ENCODE measurements around the gene FREM1.

The FREM1 gene

DNA sequence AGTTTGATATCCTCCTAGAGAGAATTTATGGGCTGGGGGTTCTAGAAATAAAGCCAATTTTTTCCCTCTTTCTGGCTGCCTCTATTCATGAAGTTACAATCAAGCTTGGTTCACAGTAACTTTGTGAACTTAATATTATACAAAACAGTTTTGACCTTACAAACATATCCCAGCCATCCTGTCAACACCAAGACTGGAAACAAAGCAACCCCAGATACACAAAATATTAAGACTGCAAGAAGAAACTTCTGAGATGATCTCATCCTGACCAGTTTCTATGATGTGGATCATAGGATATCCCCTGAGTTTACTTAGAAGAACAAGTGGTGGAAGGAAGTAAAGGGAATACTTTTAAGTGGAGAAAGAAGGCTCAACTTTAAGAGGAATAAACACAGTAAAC is 159.4 kb downstream of the FREM1 start:
- no peak for TF ChIP-seq REST (IDR thresholded peaks at IDR 0.05; ENCODE audit: low read depth)
- TF ChIP-seq NFIC (IDR thresholded peaks at IDR 0.05): no peak
- TF ChIP-seq EP300 (IDR thresholded peaks at IDR 0.05; ENCODE audit: borderline replicate concordance): no peak
- TF ChIP-seq TAF1 (IDR thresholded peaks at IDR 0.05; ENCODE audit: low read depth): no peak
- no peak for TF ChIP-seq EGR1 (IDR thresholded peaks at IDR 0.05)
- TF ChIP-seq CEBPB (IDR thresholded peaks at IDR 0.05): no peak
- no peak for TF ChIP-seq CREB1 (IDR thresholded peaks at IDR 0.05; ENCODE audit: low read depth)
- TF ChIP-seq TCF12 (IDR thresholded peaks at IDR 0.05; ENCODE audit: low read depth): no peak
- TF ChIP-seq YY1 (IDR thresholded peaks at IDR 0.05; ENCODE audit: low read depth): no peak
- TF ChIP-seq USF1 (IDR thresholded peaks at IDR 0.05): no peak
- no peak for TF ChIP-seq ZBTB7A (IDR thresholded peaks at IDR 0.05; ENCODE audit: low read depth)
- TF ChIP-seq RAD21 (IDR thresholded peaks at IDR 0.05; ENCODE audit: low read depth): no peak
- TF ChIP-seq, protein P1, sequence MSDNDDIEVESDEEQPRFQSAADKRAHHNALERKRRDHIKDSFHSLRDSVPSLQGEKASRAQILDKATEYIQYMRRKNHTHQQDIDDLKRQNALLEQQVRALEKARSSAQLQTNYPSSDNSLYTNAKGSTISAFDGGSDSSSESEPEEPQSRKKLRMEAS (IDR thresholded peaks at IDR 0.05): no peak
- no peak for TF ChIP-seq TEAD4 (IDR thresholded peaks at IDR 0.05)

GRCh38 chr9:14749741-14750211 is 160.5 kb downstream of the FREM1 start:
- TF ChIP-seq, protein P1 (IDR thresholded peaks at IDR 0.05): no peak
- no peak for TF ChIP-seq RAD21 (IDR thresholded peaks at IDR 0.05; ENCODE audit: low read depth)
- no peak for TF ChIP-seq CREB1 (IDR thresholded peaks at IDR 0.05; ENCODE audit: low read depth)
- TF ChIP-seq FOXM1 (IDR thresholded peaks at IDR 0.05; ENCODE audit: borderline replicate concordance, low read depth): no peak
- TF ChIP-seq NFIC (IDR thresholded peaks at IDR 0.05): no peak
- TF ChIP-seq EP300 (IDR thresholded peaks at IDR 0.05; ENCODE audit: borderline replicate concordance): no peak
- TF ChIP-seq ZBTB7A (IDR thresholded peaks at IDR 0.05; ENCODE audit: low read depth): no peak
- TF ChIP-seq TEAD4 (IDR thresholded peaks at IDR 0.05): no peak
- TF ChIP-seq TCF12 (IDR thresholded peaks at IDR 0.05; ENCODE audit: low read depth): no peak
- TF ChIP-seq TAF1 (IDR thresholded peaks at IDR 0.05; ENCODE audit: low read depth): no peak
- no peak for TF ChIP-seq EGR1 (IDR thresholded peaks at IDR 0.05)

DNA sequence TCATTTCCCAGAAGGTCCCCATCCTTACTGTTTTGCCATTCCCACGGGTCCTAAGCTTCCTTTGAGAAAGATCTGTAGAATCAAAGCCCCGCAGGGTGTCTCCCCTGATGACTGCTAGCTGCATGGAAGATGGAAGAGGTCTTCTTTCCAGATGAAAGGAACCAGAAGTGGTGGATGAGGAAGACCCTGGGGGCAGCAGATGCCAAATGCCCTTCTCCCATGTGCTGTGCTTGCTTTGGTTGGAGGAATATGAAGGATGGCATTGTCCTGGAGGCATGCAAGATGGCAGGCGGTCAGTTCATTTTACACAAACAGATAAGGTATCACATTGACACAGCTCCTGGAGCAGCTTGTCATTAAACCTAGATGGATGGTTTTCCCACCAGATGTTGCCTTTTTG is 161.9 kb downstream of the FREM1 start:
- TF ChIP-seq TCF12 (IDR thresholded peaks at IDR 0.05; ENCODE audit: low read depth): no peak
- no peak for TF ChIP-seq CEBPB (IDR thresholded peaks at IDR 0.05)
- TF ChIP-seq NFIC (IDR thresholded peaks at IDR 0.05): no peak
- TF ChIP-seq, protein P1 (IDR thresholded peaks at IDR 0.05): no peak
- no peak for TF ChIP-seq RAD21 (IDR thresholded peaks at IDR 0.05; ENCODE audit: low read depth)
- no peak for TF ChIP-seq EP300 (IDR thresholded peaks at IDR 0.05; ENCODE audit: borderline replicate concordance)

GRCh38 chr9:14747111-14747510 is 163.1 kb downstream of the FREM1 start:
- TF ChIP-seq FOXM1 (IDR thresholded peaks at IDR 0.05; ENCODE audit: borderline replicate concordance, low read depth) (no peak), TEAD4 (IDR thresholded peaks at IDR 0.05) (no peak), ZBTB7A (IDR thresholded peaks at IDR 0.05; ENCODE audit: low read depth) (no peak), REST (IDR thresholded peaks at IDR 0.05; ENCODE audit: low read depth) (no peak), RAD21 (IDR thresholded peaks at IDR 0.05; ENCODE audit: low read depth) (no peak), TAF1 (IDR thresholded peaks at IDR 0.05; ENCODE audit: low read depth) (no peak), YY1 (IDR thresholded peaks at IDR 0.05; ENCODE audit: low read depth) (no peak), CREB1 (IDR thresholded peaks at IDR 0.05; ENCODE audit: low read depth) (no peak), CEBPB (IDR thresholded peaks at IDR 0.05) (no peak), USF1 (IDR thresholded peaks at IDR 0.05) (no peak), EGR1 (IDR thresholded peaks at IDR 0.05) (no peak), NFIC (IDR thresholded peaks at IDR 0.05) (no peak), EP300 (IDR thresholded peaks at IDR 0.05; ENCODE audit: borderline replicate concordance) (no peak)
- TF ChIP-seq, protein P1 (IDR thresholded peaks at IDR 0.05): no peak

DNA sequence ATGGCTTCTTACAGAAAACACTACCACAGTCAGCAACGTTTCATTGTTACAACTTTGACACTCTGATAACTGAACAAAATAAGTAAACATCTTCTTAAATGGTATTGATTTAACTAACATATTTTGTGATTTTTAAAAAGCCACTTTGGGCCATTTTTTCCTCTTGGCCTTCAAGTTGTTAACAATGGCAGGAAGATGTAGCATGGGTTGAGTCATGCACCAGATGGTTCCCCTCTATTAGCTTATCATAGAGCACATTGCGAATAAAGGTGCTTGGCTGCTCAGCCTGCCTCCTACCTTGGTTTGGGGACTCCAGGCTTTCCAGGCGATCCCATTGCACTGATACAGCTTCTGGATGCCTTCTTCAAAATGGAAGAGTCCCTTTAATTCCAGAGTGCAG is 163.6 kb downstream of the FREM1 start:
- no peak for TF ChIP-seq EP300 (IDR thresholded peaks at IDR 0.05; ENCODE audit: borderline replicate concordance)
- no peak for TF ChIP-seq CREB1 (IDR thresholded peaks at IDR 0.05; ENCODE audit: low read depth)
- TF ChIP-seq CEBPB (IDR thresholded peaks at IDR 0.05): no peak
- no peak for TF ChIP-seq NFIC (IDR thresholded peaks at IDR 0.05)
- TF ChIP-seq TEAD4 (IDR thresholded peaks at IDR 0.05): no peak
- TF ChIP-seq YY1 (IDR thresholded peaks at IDR 0.05; ENCODE audit: low read depth): no peak
- TF ChIP-seq EGR1 (IDR thresholded peaks at IDR 0.05): no peak
- no peak for TF ChIP-seq TAF1 (IDR thresholded peaks at IDR 0.05; ENCODE audit: low read depth)
- TF ChIP-seq REST (IDR thresholded peaks at IDR 0.05; ENCODE audit: low read depth): no peak
- TF ChIP-seq FOXM1 (IDR thresholded peaks at IDR 0.05; ENCODE audit: borderline replicate concordance, low read depth): no peak
- no peak for TF ChIP-seq ZBTB7A (IDR thresholded peaks at IDR 0.05; ENCODE audit: low read depth)
- no peak for TF ChIP-seq TCF12 (IDR thresholded peaks at IDR 0.05; ENCODE audit: low read depth)
- TF ChIP-seq RAD21 (IDR thresholded peaks at IDR 0.05; ENCODE audit: low read depth): no peak
- TF ChIP-seq, protein P1 (IDR thresholded peaks at IDR 0.05): no peak
- TF ChIP-seq USF1 (IDR thresholded peaks at IDR 0.05): no peak

Measured in Ishikawa (cell line).